22Rv1 (cell line): ENCODE data around the gene KIF14.
"Not testable (repeated sequence)": the region's sequence is repeated elsewhere in the genome, so short reads cannot be mapped to it uniquely, and the experiment has no call there.

Source experiments
- H3K27ac ChIP-seq: fragments of 450-650 bp; 2 replicates; pipeline ENCODE4 v1.5.1; 2017
- CTCF ChIP-seq: fragments of 450-650 bp; IDR thresholded peaks from 2 replicates; pipeline ENCODE4 v1.5.1; 2017; ENCODE audit warnings: mild to moderate bottlenecking
- ZFX ChIP-seq: fragments of 450-650 bp; IDR thresholded peaks from 2 replicates; pipeline ENCODE4 v1.6.1; 2017; ENCODE audit warnings: antibody characterized with exemption, borderline replicate concordance

The KIF14 gene

GRCh38 chr1:200642481-200642880 lies 21.9 kb upstream of the KIF14 start:
- TF ChIP-seq ZFX = no peak
- TF ChIP-seq CTCF = no peak
- no peak overlapping the region for H3K27ac ChIP-seq

DNA sequence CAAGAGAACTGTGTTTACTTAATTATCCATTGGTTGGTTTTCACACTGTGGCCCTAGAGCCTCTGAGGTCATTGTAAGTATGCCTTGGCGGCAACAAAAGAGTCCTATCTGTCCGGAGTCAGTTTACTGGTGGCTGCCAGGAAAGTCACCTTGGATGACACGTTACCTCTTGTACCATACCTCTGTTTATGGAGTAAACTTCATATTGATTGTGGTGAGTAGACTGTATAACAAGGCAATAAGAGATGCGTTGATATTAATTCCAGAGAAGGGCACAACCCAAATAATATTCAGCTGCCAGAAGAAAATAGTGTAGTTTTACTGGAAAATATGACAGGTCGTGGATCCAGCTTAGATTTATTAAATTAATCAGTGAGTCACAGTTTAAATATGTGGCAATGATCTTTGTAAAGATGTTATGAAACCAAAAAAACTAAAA lies 20.4 kb upstream of the KIF14 start:
- TF ChIP-seq ZFX (no peak), CTCF (no peak)
- H3K27ac ChIP-seq = no peak overlapping the region

- TF ChIP-seq CTCF (no peak), ZFX (no peak)
- H3K27ac ChIP-seq = no peak overlapping the region
These were observed 19.9 kb upstream of the KIF14 start for GRCh38 chr1:200640373-200640962.

DNA sequence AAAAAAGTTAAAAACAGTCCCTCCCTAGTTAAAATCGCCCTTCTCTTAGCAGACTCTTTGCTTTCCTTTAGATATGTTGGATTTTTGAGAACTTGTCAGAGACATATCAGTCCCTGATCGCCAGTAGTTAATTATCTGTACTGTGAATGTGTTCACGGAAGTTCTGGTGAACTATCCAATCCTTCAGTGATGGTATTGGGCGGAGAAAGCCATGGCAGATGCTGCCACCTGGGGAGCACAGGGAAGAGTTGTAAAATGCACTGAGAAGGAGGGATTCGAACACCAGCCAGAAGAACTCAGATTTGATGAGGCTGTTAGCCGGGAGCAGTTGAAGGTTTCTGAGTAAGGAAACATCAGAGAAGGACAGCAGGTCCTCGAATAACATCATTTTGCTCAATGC lies 17.5 kb upstream of the KIF14 start:
- H3K27ac ChIP-seq = no peak overlapping the region
- TF ChIP-seq ZFX (no peak), CTCF (no peak)

- no peak overlapping the region for H3K27ac ChIP-seq
- TF ChIP-seq ZFX (no peak), CTCF (no peak)
These were observed 16.1 kb upstream of the KIF14 start for GRCh38 chr1:200636681-200637080.

GRCh38 chr1:200634261-200635122 lies 13.9 kb upstream of the KIF14 start:
- TF ChIP-seq ZFX (no peak), CTCF (peak; percentile 24; the same call in 1 of the 2 replicates)
- no peak overlapping the region for H3K27ac ChIP-seq

GRCh38 chr1:200631375-200631774 lies 10.8 kb upstream of the KIF14 start:
- TF ChIP-seq CTCF = no peak
- TF ChIP-seq ZFX = no peak
- no peak overlapping the region for H3K27ac ChIP-seq

DNA sequence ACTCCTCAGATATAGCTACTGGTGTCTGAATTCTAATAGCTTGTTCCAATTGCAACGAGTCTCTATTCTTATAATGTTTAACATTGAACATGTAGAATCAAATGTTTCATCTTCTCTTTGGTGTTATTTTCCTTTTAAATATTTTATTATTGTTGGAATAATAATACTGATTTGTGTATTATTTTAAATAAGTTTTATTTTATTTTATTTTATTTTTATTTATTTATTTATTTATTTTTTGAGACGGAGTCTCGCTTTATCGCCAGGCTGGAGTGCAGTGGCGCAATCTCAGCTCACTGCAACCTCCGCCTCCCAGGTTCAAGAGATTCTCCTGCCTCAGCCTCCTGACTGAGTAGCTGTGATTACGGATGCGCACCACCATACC lies 10.0 kb upstream of the KIF14 start:
- H3K27ac ChIP-seq = not testable (repeated sequence)
